ENCODE data around the gene MIS18A. TPM values are rescaled to one million over a fixed set of nuclear protein-coding genes. Genes with fewer than 3 reads are reported as not detected.

Gene MIS18A
- polyA plus RNA-seq, 3 donors = 1.6 to 2.5 (median 2.3) TPM

- Histone ChIP-seq H3K79me2 (ENCODE audit: insufficient read depth, low read length) (no peaks in the 10 kb centered on the region), H3K4me1 (ENCODE audit: control insufficient read depth in 1 of 2, insufficient read depth in 2 of 2, low read length in 2 of 2) (no peaks in the 10 kb centered on the region), H3K9ac (ENCODE audit: insufficient read depth, low read length, poor library complexity, severe bottlenecking) (no peak overlapping the region), H3K27me3 (ENCODE audit: control insufficient read depth in 2 of 2, insufficient read depth in 2 of 2, low read length in 2 of 2) (no peaks in the 10 kb centered on the region), H3K4me3 (replicated peaks in 1 of 3; ENCODE audit: low read depth in 2 of 3, low read length in 3 of 3) (no peak overlapping the region), H3K36me3 (replicated peaks in 1 of 2; ENCODE audit: control insufficient read depth in 1 of 2, insufficient read depth in 2 of 2, low read length in 2 of 2) (no peaks in the 10 kb centered on the region), H3K4me2 (replicated peaks; ENCODE audit: extremely low read depth, low read length, poor library complexity, severe bottlenecking) (no peak overlapping the region), H3K9me3 (replicated peaks in 1 of 2; ENCODE audit: control insufficient read depth in 1 of 2, insufficient read depth in 1 of 2, low read length in 2 of 2) (peaks cover 10 to 14% of the 10 kb centered on the region in 2 donors), H3K27ac (ENCODE audit: low read depth in 1 of 2, low read length in 2 of 2) (no peak overlapping the region), H4K20me1 (ENCODE audit: insufficient read depth, low read length) (no peaks in the 10 kb centered on the region), H2AFZ (ENCODE audit: insufficient read depth, low read depth, low read length, poor library complexity, severe bottlenecking) (no peak overlapping the region)
- intact Hi-C loops (cut with micrococcal nuclease) = no loop called here
- H3K36me3 Mint-ChIP-seq = no peaks in the 10 kb centered on the region
- H3K9me3 Mint-ChIP-seq = peaks cover 4 to 30% (median 16%) of the 10 kb centered on the region in 7 donors
- peaks cover 2 to 6% (median 5%) of the 10 kb centered on the region in 3 donors for H3K27me3 Mint-ChIP-seq (ENCODE audit: low read depth in 3 of 3)
- TF ChIP-seq CTCF (IDR thresholded peaks at IDR 0.05) = no peak
- H3K4me3 Mint-ChIP-seq = no peak overlapping the region
- WGBS (ENCODE audit: insufficient coverage) = 89% methylated on average over 10 of the region's 14 CpGs
- DNase-seq = no peak
- no peaks in the 10 kb centered on the region for H3K4me1 Mint-ChIP-seq
- no peak overlapping the region for H3K27ac Mint-ChIP-seq
These were observed 30.0 kb downstream of the MIS18A start for GRCh38 chr21:32248571-32249461.

DNA sequence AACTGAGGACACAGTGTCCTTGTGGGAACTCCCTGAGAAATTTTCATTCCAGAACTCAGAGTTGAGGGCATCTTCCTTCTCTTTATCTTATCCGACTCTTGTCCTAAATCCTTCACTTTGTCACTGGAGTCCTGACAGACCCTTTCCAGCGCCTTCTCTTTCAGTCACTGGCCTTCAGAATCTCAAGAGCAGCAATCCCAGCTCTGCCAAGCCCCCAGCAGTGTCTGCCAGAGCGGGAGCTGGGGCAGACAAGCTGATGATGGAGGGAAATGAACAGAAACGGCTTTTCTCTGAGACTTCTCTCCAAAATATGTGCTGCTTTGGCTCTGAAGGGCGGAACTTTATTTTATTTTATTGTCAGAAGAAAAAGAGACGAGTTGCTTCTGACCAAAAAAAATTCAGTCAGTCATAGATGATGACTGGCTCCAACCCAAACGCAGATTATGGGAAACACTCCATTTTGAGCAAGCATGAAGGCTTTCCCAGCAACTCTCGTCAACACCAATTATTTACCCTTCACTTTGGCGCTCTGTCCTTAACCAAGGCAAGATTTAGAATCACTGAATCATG lies 32.2 kb downstream of the MIS18A start:
- no peaks in the 10 kb centered on the region for H4K20me1 ChIP-seq (ENCODE audit: insufficient read depth, low read length)
- H3K27ac ChIP-seq (ENCODE audit: low read depth in 1 of 2, low read length in 2 of 2) = no peak overlapping the region
- no peaks in the 10 kb centered on the region for H3K4me1 ChIP-seq (ENCODE audit: control insufficient read depth in 1 of 2, insufficient read depth in 2 of 2, low read length in 2 of 2)
- H3K79me2 ChIP-seq (ENCODE audit: insufficient read depth, low read length) = no peaks in the 10 kb centered on the region
- Mint-ChIP-seq H3K9me3 (peaks cover 6 to 32% (median 21%) of the 10 kb centered on the region in 7 donors), H3K27me3 (ENCODE audit: low read depth in 3 of 3) (peaks cover 2 to 4% (median 3%) of the 10 kb centered on the region in 3 donors), H3K36me3 (no peaks in the 10 kb centered on the region), H3K27ac (no peak overlapping the region), H3K4me1 (no peaks in the 10 kb centered on the region), H3K4me3 (no peak overlapping the region)
- no peak overlapping the region for H2AFZ ChIP-seq (ENCODE audit: insufficient read depth, low read depth, low read length, poor library complexity, severe bottlenecking)
- DNase-seq = no peak
- 97% methylated on average over 6 of the region's 9 CpGs for WGBS (ENCODE audit: insufficient coverage)
- peaks cover 10 to 12% of the 10 kb centered on the region in 2 donors for H3K9me3 ChIP-seq (replicated peaks in 1 of 2; ENCODE audit: control insufficient read depth in 1 of 2, insufficient read depth in 1 of 2, low read length in 2 of 2)
- H3K27me3 ChIP-seq (ENCODE audit: control insufficient read depth in 2 of 2, insufficient read depth in 2 of 2, low read length in 2 of 2) = no peaks in the 10 kb centered on the region
- H3K9ac ChIP-seq (ENCODE audit: insufficient read depth, low read length, poor library complexity, severe bottlenecking) = no peak overlapping the region
- intact Hi-C loops (cut with micrococcal nuclease) = no loop called here
- H3K36me3 ChIP-seq (replicated peaks in 1 of 2; ENCODE audit: control insufficient read depth in 1 of 2, insufficient read depth in 2 of 2, low read length in 2 of 2) = no peaks in the 10 kb centered on the region
- no peak overlapping the region for H3K4me3 ChIP-seq (replicated peaks in 1 of 3; ENCODE audit: low read depth in 2 of 3, low read length in 3 of 3)
- no peak overlapping the region for H3K4me2 ChIP-seq (replicated peaks; ENCODE audit: extremely low read depth, low read length, poor library complexity, severe bottlenecking)
- TF ChIP-seq CTCF (IDR thresholded peaks at IDR 0.05) = no peak

All from CD14-positive monocyte (primary cell).